ENCODE measurements around the gene EIF3A. TPM values are rescaled to one million over a fixed set of nuclear protein-coding genes. Genes with fewer than 3 reads are reported as not detected.

Gene EIF3A
- total and polyA plus RNA-seq, 2 donors, result 81.9 to 110 TPM

- Histone ChIP-seq H3K36me3 (ENCODE audit: insufficient read depth) (no peaks in the 10 kb centered on the region), H3K27ac (ENCODE audit: low read depth) (no peak overlapping the region), H3K4me3 (ENCODE audit: low read depth, low read length) (no peak overlapping the region), H3K4me1 (ENCODE audit: insufficient read depth) (no peaks in the 10 kb centered on the region)
- DNase-seq (ENCODE audit: extremely low spot score), result no peak
- 71% methylated on average over 18 of the region's 18 CpGs for WGBS
Observed at GRCh38 chr10:119026301-119027110, 54.1 kb downstream of the EIF3A start.

GRCh38 chr10:119025776-119026175 is 54.8 kb downstream of the EIF3A start:
- H3K4me1 ChIP-seq (ENCODE audit: insufficient read depth), result no peaks in the 10 kb centered on the region
- 56% methylated on average over 7 of the region's 7 CpGs for WGBS
- no peaks in the 10 kb centered on the region for H3K36me3 ChIP-seq (ENCODE audit: insufficient read depth)
- no peak for DNase-seq (ENCODE audit: extremely low spot score)
- H3K4me3 ChIP-seq (ENCODE audit: low read depth, low read length), result no peak overlapping the region
- no peak overlapping the region for H3K27ac ChIP-seq (ENCODE audit: low read depth)

GRCh38 chr10:119025336-119025735 is 55.3 kb downstream of the EIF3A start:
- H3K4me1 ChIP-seq (ENCODE audit: insufficient read depth), result no peaks in the 10 kb centered on the region
- H3K4me3 ChIP-seq (ENCODE audit: low read depth, low read length), result no peak overlapping the region
- DNase-seq (ENCODE audit: extremely low spot score), result no peak
- 35% methylated on average over 7 of the region's 7 CpGs for WGBS
- H3K36me3 ChIP-seq (ENCODE audit: insufficient read depth), result no peaks in the 10 kb centered on the region
- no peak overlapping the region for H3K27ac ChIP-seq (ENCODE audit: low read depth)

DNA sequence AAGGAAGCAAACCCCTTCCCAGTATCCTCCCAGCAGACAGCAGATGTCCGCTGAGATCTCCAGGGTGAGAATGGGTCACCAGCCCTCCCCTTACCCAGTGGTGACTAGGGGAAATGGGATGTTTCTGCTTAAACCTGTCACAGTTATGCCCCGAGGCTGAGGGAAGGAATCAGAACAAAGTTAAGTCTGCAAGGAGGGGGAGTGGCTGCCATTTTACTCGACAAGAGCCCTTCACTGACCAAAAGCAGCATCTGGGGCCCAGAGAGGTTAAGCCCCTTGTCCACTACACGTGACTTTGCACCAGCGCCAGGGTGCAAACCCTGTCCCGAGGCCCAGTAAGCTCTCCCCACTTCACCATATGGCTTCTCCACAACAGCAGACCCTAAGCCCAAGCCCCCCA is 55.7 kb downstream of the EIF3A start:
- no peak overlapping the region for H3K27ac ChIP-seq (ENCODE audit: low read depth)
- H3K4me1 ChIP-seq (ENCODE audit: insufficient read depth), result no peaks in the 10 kb centered on the region
- DNase-seq (ENCODE audit: extremely low spot score), result no peak
- no peak overlapping the region for H3K4me3 ChIP-seq (ENCODE audit: low read depth, low read length)
- H3K36me3 ChIP-seq (ENCODE audit: insufficient read depth), result no peaks in the 10 kb centered on the region
- WGBS, result 68% methylated on average over 6 of the region's 6 CpGs

GRCh38 chr10:119023553-119023868 is 57.1 kb downstream of the EIF3A start:
- Histone ChIP-seq H3K4me1 (ENCODE audit: insufficient read depth) (no peaks in the 10 kb centered on the region), H3K36me3 (ENCODE audit: insufficient read depth) (no peaks in the 10 kb centered on the region), H3K27ac (ENCODE audit: low read depth) (no peak overlapping the region), H3K4me3 (ENCODE audit: low read depth, low read length) (no peak overlapping the region)
- no peak for DNase-seq (ENCODE audit: extremely low spot score)
- WGBS, result 71% methylated on average over 8 of the region's 8 CpGs

GRCh38 chr10:119022846-119023552 is 57.6 kb downstream of the EIF3A start:
- WGBS, result 62% methylated on average over 8 of the region's 8 CpGs
- Histone ChIP-seq H3K27ac (ENCODE audit: low read depth) (no peak overlapping the region), H3K4me1 (ENCODE audit: insufficient read depth) (no peaks in the 10 kb centered on the region), H3K36me3 (ENCODE audit: insufficient read depth) (no peaks in the 10 kb centered on the region), H3K4me3 (ENCODE audit: low read depth, low read length) (no peak overlapping the region)
- no peak for DNase-seq (ENCODE audit: extremely low spot score)

- DNase-seq (ENCODE audit: extremely low spot score), result no peak
Observed at GRCh38 chr10:119020627-119020946, 60.0 kb downstream of the EIF3A start.

DNA sequence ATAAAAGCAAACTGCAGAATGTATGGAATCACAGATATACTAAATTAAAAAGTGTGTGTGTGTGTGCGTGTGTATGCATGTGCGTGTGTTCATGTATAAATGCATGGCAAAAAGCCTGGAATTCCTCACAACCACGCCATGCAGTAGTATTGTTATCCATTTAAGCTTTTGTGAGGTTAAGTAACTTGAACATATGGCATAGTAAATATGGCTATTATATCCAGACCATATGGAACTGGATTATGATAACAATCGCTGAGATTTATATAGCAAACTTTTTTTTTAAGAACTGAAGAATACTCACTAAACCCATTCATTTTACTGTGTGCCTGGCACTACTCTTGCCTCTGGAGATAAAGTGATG is 73.4 kb downstream of the EIF3A start:
- Histone ChIP-seq H3K36me3 (ENCODE audit: insufficient read depth) (no peaks in the 10 kb centered on the region), H3K4me1 (ENCODE audit: insufficient read depth) (no peaks in the 10 kb centered on the region), H3K4me3 (ENCODE audit: low read depth, low read length) (no peak overlapping the region), H3K27ac (ENCODE audit: low read depth) (no peak overlapping the region)
- DNase-seq (ENCODE audit: extremely low spot score), result no peak
- 17% methylated on average over 4 of the region's 4 CpGs for WGBS

More at GRCh38 chr10:119020627-119020946, 60.0 kb downstream of the EIF3A start:
- 47% methylated on average over 2 of the region's 2 CpGs for WGBS
- Histone ChIP-seq H3K4me1 (ENCODE audit: insufficient read depth) (no peaks in the 10 kb centered on the region), H3K36me3 (ENCODE audit: insufficient read depth) (no peaks in the 10 kb centered on the region), H3K27ac (ENCODE audit: low read depth) (no peak overlapping the region), H3K4me3 (ENCODE audit: low read depth, low read length) (no peak overlapping the region)

DNA sequence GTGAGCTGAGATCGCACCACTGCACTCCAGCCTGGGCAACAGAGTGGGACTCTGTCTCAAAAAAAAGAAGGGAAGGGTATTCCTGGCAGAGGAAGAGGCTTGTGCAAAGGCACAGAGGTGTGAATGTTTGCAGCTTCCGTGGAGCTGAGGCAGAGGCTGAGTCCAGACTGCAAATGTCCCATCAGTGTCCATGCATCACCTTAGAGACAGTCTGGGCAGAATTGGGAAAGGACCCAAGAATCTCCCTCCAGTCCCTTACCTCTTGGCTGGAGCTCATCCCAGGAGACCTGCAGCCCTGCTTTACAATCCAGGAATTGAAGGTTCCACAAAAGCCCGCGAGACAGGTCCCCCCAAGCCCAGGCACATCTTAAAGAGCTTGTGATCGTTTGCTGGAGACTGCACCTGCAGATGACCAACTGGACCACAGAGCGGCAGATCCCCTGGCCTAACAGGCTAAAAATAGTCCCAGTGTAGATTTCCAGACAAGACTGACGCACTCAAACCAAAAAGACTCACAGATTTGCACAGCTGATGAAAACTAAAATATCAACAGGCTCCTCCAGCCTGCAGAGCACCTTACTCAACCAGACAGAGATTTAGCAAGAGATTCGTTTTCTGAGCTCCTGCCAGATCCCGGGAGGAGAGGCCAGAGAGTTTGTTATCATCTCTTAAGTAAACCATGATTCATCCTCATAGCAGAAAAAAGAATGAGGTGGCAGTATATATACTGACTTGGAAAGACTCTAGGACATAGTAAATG is 74.0 kb downstream of the EIF3A start:
- Histone ChIP-seq H3K27ac (ENCODE audit: low read depth) (peak overlapping the region; percentile 35), H3K4me3 (ENCODE audit: low read depth, low read length) (no peak overlapping the region), H3K36me3 (ENCODE audit: insufficient read depth) (no peaks in the 10 kb centered on the region), H3K4me1 (ENCODE audit: insufficient read depth) (no peaks in the 10 kb centered on the region)
- peak; percentile 52 for DNase-seq (ENCODE audit: extremely low spot score)
- WGBS, result 24% methylated on average over 9 of the region's 9 CpGs

DNA sequence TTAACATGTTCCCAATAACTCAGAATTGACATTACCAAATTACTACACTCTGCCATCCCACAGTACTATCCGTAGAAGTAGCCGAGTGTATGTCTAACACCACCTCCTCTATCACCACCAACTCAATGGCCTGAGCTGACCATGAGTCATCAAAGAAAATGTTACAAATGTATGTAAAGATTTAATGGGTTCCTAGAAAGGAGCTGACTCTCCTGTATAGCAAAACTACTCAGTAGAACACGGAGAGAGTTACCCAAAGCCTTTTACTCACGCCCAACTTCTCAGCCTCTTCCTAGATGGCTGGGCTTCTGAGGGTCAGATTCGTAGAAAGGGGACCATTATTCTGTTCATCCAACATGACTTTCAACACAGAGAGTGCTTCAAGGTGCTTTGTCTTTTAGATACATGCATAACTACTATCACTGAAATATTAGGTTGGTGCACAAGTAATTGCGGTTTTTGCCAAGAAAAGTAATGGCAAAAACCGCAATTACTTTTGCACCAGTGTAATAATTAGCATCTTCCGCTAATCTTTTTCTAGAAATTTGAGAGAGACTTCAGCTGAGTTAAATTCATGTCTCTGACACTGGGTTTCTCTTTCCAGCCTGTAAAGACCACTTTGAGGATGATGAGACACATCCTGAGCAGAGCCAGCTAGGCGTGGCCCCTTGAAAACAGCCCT is 75.1 kb downstream of the EIF3A start:
- Histone ChIP-seq H3K4me1 (ENCODE audit: insufficient read depth) (no peaks in the 10 kb centered on the region), H3K27ac (ENCODE audit: low read depth) (no peak overlapping the region), H3K4me3 (ENCODE audit: low read depth, low read length) (no peak overlapping the region), H3K36me3 (ENCODE audit: insufficient read depth) (no peaks in the 10 kb centered on the region)
- no peak for DNase-seq (ENCODE audit: extremely low spot score)
- WGBS, result 84% methylated on average over 9 of the region's 9 CpGs

GRCh38 chr10:119003572-119004289 is 76.9 kb downstream of the EIF3A start:
- no peak for DNase-seq (ENCODE audit: extremely low spot score)
- WGBS, result 72% methylated on average over 7 of the region's 7 CpGs

GRCh38 chr10:119001717-119002500 is 78.7 kb downstream of the EIF3A start:
- no peaks in the 10 kb centered on the region for H3K36me3 ChIP-seq (ENCODE audit: insufficient read depth)
- 91% methylated on average over 10 of the region's 10 CpGs for WGBS
- DNase-seq (ENCODE audit: extremely low spot score), result no peak
- no peak overlapping the region for H3K27ac ChIP-seq (ENCODE audit: low read depth)
- no peaks in the 10 kb centered on the region for H3K4me1 ChIP-seq (ENCODE audit: insufficient read depth)
- no peak overlapping the region for H3K4me3 ChIP-seq (ENCODE audit: low read depth, low read length)

More at GRCh38 chr10:119003572-119004289, 76.9 kb downstream of the EIF3A start:
- Histone ChIP-seq H3K27ac (ENCODE audit: low read depth) (no peak overlapping the region), H3K36me3 (ENCODE audit: insufficient read depth) (no peaks in the 10 kb centered on the region), H3K4me3 (ENCODE audit: low read depth, low read length) (no peak overlapping the region), H3K4me1 (ENCODE audit: insufficient read depth) (no peaks in the 10 kb centered on the region)
